Activated CD8-positive, alpha-beta memory T cell treated with anti-CD3 and anti-CD28 coated beads for 4 hours (primary cell): Measurements from ENCODE around the gene LIFR.

Source experiments
- DNase-seq, 2 donors: peaks; one replicate each; pipeline ENCODE4 v3.0.0-alpha.2; 2020; ENCODE audit warnings: low read depth in 2 of 2

The LIFR gene

GRCh38 chr5:38551030-38552017, 5.1 kb downstream of the LIFR start:
- no peak for DNase-seq

DNA sequence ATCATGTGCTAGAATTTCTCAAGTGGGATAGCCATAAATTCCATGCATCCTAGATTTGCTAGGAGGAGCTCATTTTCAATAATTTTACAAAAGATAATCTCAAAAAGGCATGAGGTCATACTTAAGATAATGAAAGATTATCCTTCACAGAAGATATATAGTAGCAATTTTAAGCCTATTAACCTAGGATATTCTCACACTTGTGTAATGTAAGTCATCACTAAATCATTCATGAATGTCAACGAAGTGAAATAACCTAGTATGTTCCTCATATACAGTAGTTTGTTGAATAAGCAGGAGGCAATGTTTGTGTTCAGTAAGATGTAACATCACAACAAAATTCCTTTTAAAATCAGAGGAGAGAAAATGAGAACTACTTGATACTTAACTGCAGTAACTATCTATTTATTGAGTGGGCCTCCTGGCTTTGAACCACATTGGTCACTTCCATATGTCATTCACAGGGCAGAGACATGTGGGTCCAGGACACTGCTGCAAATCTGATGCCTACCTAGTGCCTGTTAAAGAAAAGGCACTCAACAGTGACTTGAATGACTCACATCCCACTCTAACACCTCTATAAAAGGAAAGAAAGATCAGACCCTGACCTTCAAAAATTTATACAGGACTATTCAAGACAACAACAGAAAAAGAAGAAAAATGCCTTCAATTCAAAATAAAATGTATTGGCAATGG, 8.2 kb downstream of the LIFR start:
- DNase-seq = no peak

DNA sequence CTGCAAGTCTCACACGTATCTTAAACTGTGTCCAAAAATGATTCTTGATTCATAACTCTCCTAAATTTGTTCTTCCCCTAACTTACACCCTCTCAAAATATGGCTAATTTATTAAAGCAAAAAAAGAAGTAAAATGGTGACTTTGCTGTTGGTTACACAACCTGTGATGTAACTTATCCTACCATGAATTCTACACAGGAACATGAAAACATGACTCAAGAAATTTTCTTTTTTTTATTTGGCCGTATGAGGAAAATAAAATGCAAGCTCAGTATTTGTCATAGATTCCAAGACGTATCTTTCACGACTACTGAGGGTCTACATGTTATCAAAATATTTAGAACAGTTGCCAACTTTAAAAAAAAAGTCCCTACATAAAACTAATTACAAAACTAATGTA, 9.2 kb downstream of the LIFR start:
- DNase-seq = no peak

DNA sequence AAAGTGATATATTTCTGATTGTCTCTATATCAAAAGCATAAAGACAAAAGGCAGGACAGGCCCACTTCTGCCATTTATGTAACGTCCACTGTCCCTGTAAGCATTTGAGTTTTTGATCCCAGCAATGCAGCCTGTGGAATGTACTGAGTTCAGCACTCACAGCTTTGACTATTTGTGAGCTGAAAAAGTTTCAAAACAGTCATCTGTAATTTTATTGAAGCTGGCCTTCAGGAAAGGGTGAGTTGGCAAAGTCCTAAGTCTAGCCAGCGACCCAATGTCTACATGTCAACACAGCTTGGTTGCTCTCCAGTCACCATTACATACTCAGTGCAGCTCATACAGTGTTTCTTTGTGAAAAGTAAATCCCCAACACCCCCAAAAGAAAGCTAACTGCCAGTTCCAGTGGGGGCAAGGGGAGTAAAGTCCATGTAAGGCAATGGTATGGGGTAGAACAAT, 9.7 kb downstream of the LIFR start:
- DNase-seq = no peak

GRCh38 chr5:38543886-38544285, 12.6 kb downstream of the LIFR start:
- no peak for DNase-seq

DNA sequence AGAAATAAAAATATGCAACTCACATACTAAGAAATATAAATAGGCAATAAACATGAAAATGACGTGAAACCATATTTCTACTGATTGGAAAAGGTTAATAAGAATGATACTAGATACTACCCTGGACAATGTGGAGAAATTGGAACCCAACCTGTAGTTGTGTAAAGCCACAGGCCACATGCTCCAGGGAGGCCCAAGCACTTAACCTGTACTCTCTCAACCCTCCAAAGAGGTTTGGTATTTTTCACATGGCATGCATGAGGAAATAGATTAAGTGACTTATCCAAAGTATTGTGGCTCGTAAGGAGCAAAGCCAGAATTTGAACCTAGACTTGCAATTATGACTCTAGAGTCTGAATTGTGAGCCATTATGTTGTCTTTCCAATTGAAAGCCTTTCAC, 13.4 kb downstream of the LIFR start:
- no peak for DNase-seq

DNA sequence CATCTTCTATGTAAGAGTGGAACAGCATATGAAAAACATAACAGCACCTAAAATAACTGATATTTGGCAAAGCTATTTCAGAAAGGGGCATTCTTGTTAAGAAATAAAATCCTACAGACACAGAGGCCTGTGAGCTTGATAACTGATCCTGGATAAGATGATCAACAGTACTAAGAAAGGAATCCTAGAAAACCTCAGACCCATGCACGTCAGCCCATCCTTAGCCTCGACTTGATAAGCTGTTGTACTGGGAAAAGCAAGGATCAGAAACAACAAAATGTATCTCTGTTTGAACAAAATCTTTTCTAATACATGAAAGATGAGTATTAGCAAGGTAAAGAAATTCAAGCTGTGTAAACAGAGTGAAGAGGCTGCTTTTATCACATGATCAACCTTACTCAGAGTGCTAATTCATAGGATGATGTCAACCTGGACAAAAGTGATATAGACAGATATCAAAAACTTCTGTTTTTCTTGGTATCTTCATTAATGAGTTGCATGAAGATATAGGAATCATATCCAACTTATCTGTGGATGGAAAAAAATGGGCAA, 15.2 kb downstream of the LIFR start:
- DNase-seq = no peak

- DNase-seq = no peak
Measured at GRCh38 chr5:38540314-38540713, 16.1 kb downstream of the LIFR start.

GRCh38 chr5:38538161-38538560, 18.3 kb downstream of the LIFR start:
- no peak for DNase-seq

DNA sequence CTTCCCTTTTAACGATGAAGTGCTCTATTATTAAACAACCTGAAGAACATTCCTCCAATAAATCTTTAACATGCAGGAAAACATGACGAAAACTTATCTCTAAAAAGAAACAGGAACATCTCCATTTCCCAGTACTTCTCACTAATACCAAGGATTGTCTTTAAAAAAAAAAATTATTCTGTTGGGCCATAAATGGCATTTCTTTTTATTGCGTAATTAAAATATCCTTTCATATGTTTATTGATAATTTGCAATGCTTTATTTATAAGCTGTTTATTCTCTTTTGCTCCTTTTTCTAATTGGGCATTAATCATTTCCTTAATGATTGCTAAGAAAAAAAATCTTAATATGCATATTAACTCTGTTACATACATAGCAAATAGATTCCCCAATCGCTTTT, 18.9 kb downstream of the LIFR start:
- no peak for DNase-seq

DNA sequence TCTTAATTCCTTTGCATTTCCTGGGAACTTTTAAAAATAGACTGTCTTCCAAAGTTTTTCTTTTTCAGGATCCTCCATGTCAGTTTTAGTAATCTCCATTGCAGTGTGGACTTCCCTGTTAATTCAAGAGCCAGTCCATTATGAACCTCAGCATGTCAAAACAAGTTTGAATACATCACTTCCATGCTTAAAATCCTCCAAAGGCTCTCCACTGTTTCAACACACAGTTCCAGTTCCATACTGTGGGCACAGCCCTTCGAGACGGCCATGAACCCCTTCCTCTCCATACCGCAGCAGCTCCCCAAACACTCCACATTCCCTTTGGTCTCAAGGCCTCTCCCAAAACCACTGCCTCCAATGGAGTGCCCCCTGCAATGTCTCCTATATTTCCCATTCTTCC, 19.5 kb downstream of the LIFR start:
- DNase-seq = no peak

- DNase-seq = no peak
Measured at GRCh38 chr5:38535845-38536244, 20.6 kb downstream of the LIFR start.

DNA sequence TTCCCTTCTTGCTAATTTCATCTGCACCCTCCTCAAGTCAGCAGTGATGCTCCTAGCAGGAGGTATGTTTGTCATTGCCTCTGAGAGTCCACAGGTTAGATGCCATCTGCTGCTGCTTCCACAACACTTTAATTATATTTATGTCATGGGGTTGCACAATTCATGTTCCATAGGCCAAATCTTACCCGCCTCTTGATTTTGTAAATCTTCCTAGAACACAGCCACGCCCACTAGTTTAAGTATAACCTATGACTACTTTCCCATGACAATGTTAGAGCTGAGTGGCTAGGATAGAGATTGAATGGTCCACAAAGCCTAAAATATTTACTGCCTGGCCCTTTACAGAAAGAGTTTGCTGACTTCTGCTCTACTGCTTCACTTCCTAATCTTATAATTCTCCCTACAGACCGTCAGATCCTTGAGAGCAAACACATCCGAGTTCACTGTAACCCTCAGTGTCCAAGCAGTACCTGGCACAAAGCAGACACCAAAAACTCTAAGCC, 21.1 kb downstream of the LIFR start:
- no peak for DNase-seq

- DNase-seq = no peak
Measured at GRCh38 chr5:38534156-38534453, 22.3 kb downstream of the LIFR start.

DNA sequence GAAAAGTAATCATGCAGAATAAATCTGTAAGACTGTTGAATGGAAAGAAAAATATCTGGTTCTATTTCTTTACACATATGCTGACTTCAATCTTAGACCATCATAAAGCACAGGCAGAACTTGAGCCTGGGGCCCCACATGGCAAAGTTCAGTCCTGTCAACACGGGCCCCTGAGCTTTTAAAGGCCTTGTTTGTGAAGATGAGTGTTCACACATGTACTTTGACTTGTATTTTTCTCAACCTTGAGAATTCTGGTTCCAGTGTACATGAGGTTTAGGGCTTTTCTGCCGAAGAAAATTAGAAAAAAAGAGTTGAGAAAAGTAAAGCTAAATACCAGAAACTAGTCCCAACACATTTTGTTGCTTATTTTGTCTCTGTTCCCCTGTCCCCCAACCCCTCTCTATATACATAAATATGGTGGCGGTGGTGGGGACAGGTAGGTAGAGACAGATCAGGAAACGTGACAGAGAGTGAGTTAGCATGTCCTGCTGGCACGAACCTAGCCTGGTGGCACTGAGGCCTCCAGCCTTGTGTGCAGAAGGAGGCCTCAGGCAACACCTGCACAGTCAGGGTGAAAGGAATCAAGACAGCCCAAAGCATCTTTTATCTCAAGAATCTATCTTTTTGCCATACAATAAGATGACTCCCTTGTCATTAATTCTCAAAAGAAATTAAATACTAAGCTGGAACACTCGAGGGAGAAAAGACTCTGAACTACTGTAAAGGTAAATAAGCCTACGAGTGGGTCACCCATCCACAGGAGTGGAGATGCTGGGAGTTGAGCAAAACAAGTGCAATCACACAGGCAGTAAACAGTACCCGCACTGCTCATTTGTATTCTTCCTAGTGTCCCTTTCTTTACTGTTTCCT, 22.9 kb downstream of the LIFR start:
- no peak for DNase-seq

- no peak for DNase-seq
Measured at GRCh38 chr5:38532165-38532669, 24.2 kb downstream of the LIFR start.

GRCh38 chr5:38531518-38531917, 24.9 kb downstream of the LIFR start:
- no peak for DNase-seq

- DNase-seq = no peak
Measured at GRCh38 chr5:38529955-38530646, 26.3 kb downstream of the LIFR start.

GRCh38 chr5:38528162-38528703, 28.2 kb downstream of the LIFR start:
- no peak for DNase-seq

- DNase-seq = no peak
Measured at GRCh38 chr5:38527475-38527874, 29.0 kb downstream of the LIFR start.

GRCh38 chr5:38524022-38524421, 32.4 kb downstream of the LIFR start:
- no peak for DNase-seq
